Activated naive CD8-positive, alpha-beta T cell (primary cell): ENCODE data around the gene EEFSEC.
"Not testable (repeated sequence)": the region's sequence is repeated elsewhere in the genome, so short reads cannot be mapped to it uniquely, and the experiment has no call there.

ENCODE experiments used
- H3K27ac Mint-ChIP-seq: one replicate; pipeline ENCODE4 v1.8.0; 2021; ENCODE audit warnings: mixed read lengths
- H3K27me3 Mint-ChIP-seq: one replicate; pipeline ENCODE4 v1.8.0; 2021; ENCODE audit warnings: mixed read lengths
- H3K36me3 Mint-ChIP-seq: one replicate; pipeline ENCODE4 v1.8.0; 2021; ENCODE audit warnings: mixed read lengths
- H3K4me1 Mint-ChIP-seq: one replicate; pipeline ENCODE4 v1.8.0; 2021; ENCODE audit warnings: low read depth, mixed read lengths
- H3K4me3 Mint-ChIP-seq: one replicate; pipeline ENCODE4 v1.8.0; 2021; ENCODE audit warnings: mild to moderate bottlenecking, mixed read lengths
- H3K9me3 Mint-ChIP-seq: one replicate; pipeline ENCODE4 v1.8.0; 2021; ENCODE audit warnings: low read depth, mixed read lengths

The EEFSEC gene

DNA sequence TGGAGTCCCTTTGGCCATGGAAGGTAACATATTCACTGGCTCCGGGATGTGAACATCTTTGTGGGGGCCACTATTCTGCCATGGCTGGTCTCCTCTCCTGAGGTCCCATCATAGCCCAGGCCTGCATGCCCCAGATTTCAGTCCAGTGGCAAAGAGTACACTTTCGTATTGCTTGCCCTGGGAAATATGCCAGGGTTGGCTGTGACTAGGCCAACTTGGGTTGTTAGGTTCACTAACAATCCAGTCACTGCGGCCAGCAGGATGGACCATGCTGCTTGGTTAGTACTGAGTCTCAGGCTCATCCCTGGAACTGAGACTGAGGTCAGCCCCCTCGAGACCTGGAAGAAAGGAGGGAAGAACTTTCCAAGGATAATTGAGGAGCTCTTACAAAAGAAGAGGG is 9.8 kb upstream of the EEFSEC start:
- Mint-ChIP-seq H3K27ac (no peak overlapping the region), H3K36me3 (peaks cover 4% of the 10 kb centered on the region), H3K27me3 (no peaks in the 10 kb centered on the region)

DNA sequence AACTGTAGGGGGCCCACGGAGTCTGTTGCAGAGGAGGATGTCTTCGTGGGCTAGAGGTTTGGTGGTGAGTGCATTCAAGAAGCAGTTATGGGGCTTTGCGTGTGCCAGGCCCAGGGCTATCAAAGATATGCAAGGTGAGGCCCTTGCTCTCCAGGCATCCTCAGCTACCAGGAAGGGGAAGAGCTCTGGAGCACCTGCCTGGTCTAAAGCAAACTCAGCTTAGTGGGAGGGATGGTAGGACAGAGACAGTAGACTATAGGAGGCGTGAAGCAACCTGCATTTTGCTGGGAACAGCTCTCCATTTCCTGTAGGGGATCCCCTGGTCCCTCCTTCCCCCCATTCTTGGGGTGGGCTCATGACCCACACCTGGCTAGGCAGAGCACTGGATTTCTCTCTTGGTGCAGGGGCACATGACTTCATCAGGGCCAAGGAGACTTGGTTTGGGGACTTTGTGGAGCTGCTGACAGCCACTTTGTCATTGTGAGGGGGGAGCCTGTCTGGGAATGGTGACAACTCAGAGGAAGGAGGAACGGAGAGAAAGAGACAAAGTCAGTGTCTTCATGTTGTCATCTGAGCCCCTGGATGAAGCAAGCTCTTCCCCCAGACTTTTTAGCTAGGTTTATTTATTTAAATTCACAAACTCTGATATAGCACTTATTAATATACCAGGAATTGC is 8.6 kb upstream of the EEFSEC start:
- Mint-ChIP-seq H3K4me1 (no peaks in the 10 kb centered on the region), H3K27ac (no peak overlapping the region), H3K27me3 (no peaks in the 10 kb centered on the region)

More for the DNA sequence above, 9.8 kb upstream of the EEFSEC start:
- H3K4me3 Mint-ChIP-seq: no peak overlapping the region
- no peaks in the 10 kb centered on the region for H3K9me3 Mint-ChIP-seq
- no peaks in the 10 kb centered on the region for H3K4me1 Mint-ChIP-seq

DNA sequence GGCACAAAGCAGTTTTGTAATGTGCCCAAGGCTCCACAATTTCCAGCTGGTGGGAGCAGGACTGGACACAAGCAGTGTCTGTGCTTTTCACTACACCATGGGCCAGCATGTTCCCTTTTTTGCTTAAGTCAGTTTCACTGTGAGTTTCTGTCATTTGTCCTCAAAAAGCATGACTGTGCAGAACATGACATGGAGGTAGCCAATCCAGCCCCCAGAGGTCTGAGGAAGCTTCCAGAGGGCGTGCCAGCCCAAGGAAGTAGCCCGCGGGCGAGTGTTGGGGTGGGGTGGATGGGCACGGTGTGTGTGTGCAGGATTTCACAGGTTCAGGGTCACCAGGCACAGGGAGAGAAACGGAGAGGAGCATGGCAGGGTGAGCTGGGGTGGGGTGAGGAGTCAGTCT is 8.0 kb upstream of the EEFSEC start:
- H3K36me3 Mint-ChIP-seq: peaks cover 4% of the 10 kb centered on the region
- no peak overlapping the region for H3K27ac Mint-ChIP-seq
- no peaks in the 10 kb centered on the region for H3K9me3 Mint-ChIP-seq
- no peaks in the 10 kb centered on the region for H3K4me1 Mint-ChIP-seq
- no peak overlapping the region for H3K4me3 Mint-ChIP-seq
- no peaks in the 10 kb centered on the region for H3K27me3 Mint-ChIP-seq

More for the DNA sequence above, 8.6 kb upstream of the EEFSEC start:
- Mint-ChIP-seq H3K4me3 (no peak overlapping the region), H3K36me3 (peaks cover 4% of the 10 kb centered on the region), H3K9me3 (no peaks in the 10 kb centered on the region)

DNA sequence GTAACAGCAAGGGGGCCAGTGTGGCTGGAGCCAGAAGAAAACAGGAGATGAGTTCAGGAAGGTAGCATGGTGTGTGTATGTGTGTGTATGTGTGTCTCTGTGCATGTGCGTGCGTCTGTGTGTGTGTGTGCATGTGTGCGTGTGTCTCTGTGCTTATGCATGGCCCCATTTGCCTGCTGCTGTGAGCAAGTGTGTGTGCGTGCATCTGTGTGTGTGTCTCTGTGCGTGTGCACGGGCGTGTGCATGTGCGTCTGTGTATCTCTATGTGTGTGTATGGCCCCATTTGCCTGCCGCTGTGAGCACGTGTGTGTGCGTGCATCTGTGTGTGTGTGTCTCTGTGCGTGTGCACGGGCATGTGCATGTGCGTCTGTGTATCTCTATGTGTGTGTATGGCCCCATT is 7.1 kb upstream of the EEFSEC start:
- Mint-ChIP-seq H3K4me3 (no peak overlapping the region), H3K9me3 (no peaks in the 10 kb centered on the region), H3K4me1 (no peaks in the 10 kb centered on the region), H3K27ac (no peak overlapping the region), H3K27me3 (no peaks in the 10 kb centered on the region), H3K36me3 (peaks cover 4% of the 10 kb centered on the region)

DNA sequence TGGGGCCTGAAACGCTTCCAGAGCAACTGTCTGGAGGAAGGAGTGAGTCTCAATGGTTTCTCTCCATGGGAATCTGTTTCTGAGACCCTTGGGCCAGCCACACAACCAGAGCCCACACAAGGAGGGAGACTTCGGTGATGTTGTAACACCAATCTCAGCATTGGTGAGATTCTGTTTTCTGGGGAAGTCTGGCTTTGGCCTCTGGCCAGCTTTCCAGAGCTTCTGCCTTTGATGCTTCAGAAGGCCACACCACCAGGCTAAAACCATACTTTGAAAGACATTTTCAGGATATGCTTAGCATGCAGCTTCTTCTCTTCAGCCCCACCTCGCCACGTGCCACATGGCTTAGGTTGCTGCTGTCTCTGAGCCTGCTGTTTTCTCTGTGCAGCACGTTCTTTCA is 3.6 kb upstream of the EEFSEC start:
- Mint-ChIP-seq H3K9me3 (no peaks in the 10 kb centered on the region), H3K4me3 (no peak overlapping the region), H3K27ac (no peak overlapping the region), H3K27me3 (no peaks in the 10 kb centered on the region), H3K36me3 (peaks cover 4% of the 10 kb centered on the region), H3K4me1 (peaks cover 15% of the 10 kb centered on the region)

DNA sequence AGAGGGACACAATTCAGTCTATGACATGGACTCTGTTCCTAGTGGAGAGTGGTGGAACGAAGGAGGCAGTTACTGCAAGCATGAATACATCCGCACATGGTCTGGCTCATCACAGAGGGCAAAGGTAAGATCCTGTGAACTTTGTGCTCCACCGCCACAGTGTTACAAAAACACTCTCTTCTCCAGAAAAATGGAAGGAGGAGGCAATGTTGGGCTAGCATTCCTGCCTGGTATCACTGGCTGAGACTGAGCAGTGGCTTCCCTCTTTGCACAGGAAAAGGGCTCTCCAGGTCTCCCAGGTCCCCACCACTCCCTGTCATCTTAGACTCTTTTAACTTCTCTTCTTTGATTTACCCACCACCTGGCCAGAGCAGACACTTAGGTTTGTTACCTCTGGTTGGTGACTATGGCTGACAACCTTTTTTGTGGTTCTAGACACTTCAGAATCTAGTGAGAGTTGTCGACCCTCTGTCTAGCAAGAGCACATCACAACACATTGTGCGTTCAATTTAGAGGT is 1.5 kb upstream of the EEFSEC start:
- Mint-ChIP-seq H3K4me1 (peaks cover 32% of the 10 kb centered on the region), H3K4me3 (peak overlapping the region; percentile 63), H3K36me3 (peaks cover 2% of the 10 kb centered on the region), H3K27ac (no peak overlapping the region), H3K9me3 (no peaks in the 10 kb centered on the region), H3K27me3 (no peaks in the 10 kb centered on the region)

DNA sequence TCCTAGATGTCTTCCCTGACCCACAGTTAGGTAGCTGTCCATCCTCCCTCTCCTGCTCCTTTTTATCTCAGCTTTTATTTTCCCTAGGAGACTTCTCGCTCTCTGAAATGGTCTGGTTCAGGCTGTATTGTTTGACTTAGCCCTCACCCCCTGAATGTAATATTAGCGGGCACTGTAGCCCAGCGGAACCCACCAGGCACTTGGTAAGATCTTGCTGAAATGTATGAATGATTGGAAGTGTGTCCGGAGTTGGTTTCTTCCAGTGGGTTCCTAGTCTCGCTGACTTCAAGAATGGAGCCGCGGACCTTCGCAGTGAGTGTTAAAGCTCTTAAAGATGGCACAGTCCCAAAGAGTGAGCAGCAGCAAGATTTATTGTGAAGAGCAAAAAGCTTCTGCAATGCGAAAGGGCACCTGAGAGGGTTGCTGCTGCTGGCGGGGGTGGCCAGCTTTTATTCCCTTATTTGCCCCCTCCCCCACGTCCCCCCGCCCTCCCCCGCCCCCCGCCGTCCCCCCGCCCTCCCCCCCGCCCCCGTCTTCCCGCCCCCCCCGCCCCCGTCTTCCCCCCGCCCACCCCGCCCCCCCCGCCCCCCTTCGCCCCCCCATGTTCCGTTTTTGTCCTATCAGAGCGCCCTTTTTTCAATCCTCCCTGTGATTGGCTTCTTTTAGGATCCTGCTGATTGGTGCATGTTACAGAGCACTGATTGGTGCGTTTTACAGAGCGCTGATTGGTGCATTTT is 694 bp upstream of the EEFSEC start:
- Mint-ChIP-seq H3K9me3 (no peaks in the 10 kb centered on the region), H3K27ac (peak overlapping the region; percentile 98), H3K4me3 (peak overlapping the region; percentile 95), H3K4me1 (peaks cover 33% of the 10 kb centered on the region), H3K36me3 (peaks cover 7% of the 10 kb centered on the region), H3K27me3 (no peaks in the 10 kb centered on the region)

DNA sequence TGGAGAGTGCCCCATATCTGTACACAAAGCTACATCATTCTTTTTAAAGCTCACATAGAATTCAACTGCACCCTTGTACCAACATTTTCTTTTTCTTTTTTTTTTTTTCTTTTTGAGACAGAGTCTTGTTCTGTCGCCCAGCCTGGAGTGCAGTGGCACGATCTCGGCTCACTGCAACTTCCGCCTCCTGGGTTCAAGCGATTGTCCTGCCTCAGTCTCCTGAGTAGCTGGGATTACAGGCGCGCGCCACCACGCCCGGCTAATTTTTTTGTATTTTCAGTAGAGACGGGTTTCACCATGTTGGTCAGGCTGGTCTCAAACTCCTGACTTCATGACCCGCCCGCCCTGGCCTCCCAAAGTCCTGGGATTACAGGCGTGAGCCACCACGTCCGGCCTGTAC is 1.1 kb downstream of the EEFSEC start:
- peak overlapping the region; percentile 95 for H3K4me3 Mint-ChIP-seq
- H3K27me3 Mint-ChIP-seq, H3K9me3 Mint-ChIP-seq: not testable (repeated sequence)
- H3K27ac Mint-ChIP-seq: peak overlapping the region; percentile 83
- H3K4me1 Mint-ChIP-seq: peaks cover 35% of the 10 kb centered on the region
- H3K36me3 Mint-ChIP-seq: peaks cover 14% of the 10 kb centered on the region

DNA sequence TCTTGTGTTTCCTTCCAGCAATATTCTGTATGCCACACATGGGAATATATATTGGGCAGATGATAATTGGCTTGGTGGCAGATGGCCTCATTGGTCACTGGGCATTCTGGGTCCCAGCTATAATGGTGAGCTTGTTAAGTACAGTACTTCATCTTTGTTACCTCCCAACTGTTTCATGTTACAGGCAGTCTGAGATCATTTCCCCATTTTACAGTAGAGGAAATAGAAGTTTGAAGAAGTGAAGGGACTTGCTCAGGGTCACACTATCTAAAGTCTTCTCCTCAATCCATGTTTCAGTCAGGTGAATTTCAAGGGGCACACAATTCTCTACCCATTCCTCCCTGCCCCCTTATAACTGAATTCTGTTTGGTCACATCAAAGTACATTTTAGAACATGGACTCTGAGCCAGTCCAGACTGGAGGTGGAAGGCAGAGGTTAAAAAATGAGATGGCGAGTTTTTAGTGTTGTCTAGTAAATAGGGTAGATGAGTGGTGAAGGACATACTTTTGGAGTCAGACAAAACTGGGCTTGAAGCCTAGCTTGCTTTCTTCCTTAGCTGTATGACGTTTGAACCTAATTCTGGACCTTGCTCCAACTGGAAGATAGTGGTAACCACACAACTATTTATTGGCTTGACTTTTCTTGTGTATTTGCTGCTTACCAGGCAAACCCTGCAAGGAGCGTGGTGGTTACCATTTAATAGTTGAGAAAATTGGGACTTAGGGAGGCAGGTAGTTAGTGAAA is 2.5 kb downstream of the EEFSEC start:
- H3K4me1 Mint-ChIP-seq: peaks cover 41% of the 10 kb centered on the region
- H3K27ac Mint-ChIP-seq: no peak overlapping the region
- H3K36me3 Mint-ChIP-seq: peaks cover 19% of the 10 kb centered on the region
- H3K4me3 Mint-ChIP-seq: peak overlapping the region; percentile 52
- H3K27me3 Mint-ChIP-seq: no peaks in the 10 kb centered on the region
- no peaks in the 10 kb centered on the region for H3K9me3 Mint-ChIP-seq

DNA sequence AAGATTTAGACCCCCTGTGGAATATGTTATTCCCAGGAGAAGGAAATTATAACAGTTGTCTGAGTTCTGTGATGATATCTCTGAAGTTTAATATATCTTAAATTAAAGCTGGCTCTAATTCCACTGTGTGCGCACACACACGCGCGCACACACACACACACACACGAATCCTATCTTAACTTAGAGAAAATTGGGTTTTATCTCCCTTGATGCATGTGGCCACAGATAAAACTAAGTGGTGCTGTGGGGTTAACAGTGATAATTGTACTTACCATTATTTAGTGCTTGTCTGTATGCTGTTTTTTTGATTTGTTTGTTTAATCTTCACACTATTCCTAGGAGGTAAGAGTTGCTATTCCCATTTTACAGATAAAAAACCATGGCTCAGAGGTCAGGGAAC is 7.4 kb downstream of the EEFSEC start:
- Mint-ChIP-seq H3K27ac (no peak overlapping the region), H3K9me3 (no peaks in the 10 kb centered on the region), H3K4me3 (no peak overlapping the region), H3K27me3 (no peaks in the 10 kb centered on the region), H3K36me3 (peaks cover 23% of the 10 kb centered on the region), H3K4me1 (peaks cover 46% of the 10 kb centered on the region)

DNA sequence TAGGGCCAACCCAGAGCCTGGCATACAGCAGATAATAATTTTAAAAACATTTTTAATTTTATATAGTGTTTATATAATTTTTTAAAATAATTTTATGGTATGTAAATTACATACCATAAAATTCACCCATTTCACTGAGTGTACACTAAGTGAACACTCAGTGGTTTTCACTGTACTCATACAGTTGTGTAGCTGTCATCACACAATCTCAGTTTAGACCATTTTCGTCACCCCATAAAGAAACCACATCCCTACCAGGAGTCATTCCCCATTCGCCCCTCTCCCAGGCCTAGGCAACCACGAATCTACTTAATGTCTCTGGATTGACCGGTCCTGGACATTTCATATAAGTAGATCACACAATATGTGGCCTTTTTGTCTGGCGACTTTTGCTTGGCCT is 10.2 kb downstream of the EEFSEC start:
- no peak overlapping the region for H3K27ac Mint-ChIP-seq
- H3K27me3 Mint-ChIP-seq: no peaks in the 10 kb centered on the region
- H3K4me1 Mint-ChIP-seq: peaks cover 39% of the 10 kb centered on the region
- H3K36me3 Mint-ChIP-seq: peaks cover 12% of the 10 kb centered on the region
- H3K4me3 Mint-ChIP-seq: no peak overlapping the region
- no peaks in the 10 kb centered on the region for H3K9me3 Mint-ChIP-seq

DNA sequence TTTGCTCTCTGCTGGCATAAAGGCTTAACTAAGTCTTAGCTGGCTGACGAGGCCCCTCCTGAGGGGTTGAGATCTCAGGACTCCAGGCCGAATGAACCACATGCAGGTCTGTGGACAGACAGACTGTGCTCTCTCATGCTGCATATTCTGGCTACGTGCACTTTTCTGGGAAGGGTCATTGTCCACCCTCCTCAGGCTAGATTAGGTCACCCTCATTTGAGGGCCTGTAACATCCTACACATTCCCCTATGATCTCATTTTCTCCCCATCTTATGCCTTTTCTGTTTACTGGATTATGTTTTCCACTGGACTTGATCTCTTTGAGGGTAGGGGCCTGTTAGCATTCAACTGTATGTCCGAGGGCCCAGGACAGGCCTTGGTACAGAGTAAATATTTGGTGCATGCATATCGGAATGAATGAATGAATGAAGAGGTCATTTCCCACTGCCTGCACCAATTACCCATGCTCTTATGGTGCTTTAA is 13.7 kb downstream of the EEFSEC start:
- Mint-ChIP-seq H3K4me1 (peaks cover 32% of the 10 kb centered on the region), H3K9me3 (no peaks in the 10 kb centered on the region), H3K36me3 (peaks cover 8% of the 10 kb centered on the region), H3K4me3 (no peak overlapping the region), H3K27ac (no peak overlapping the region), H3K27me3 (no peaks in the 10 kb centered on the region)

DNA sequence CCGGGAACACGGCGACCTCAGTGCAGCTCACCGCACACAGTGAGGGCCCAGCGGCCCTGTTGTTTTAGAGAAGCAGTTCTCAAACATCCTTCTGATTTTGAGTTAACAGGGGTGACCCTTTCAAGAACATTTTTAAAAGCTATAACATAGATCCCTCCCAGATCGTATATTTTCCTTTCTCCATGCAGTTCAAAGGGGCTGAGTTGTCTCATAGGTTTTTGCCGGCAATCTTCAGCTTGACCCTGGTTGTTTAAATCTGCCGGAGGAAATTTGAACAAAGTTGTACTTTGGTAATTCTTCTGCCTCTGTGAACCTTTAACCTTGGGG is 14.3 kb downstream of the EEFSEC start:
- peaks cover 28% of the 10 kb centered on the region for H3K4me1 Mint-ChIP-seq
- H3K4me3 Mint-ChIP-seq: no peak overlapping the region
- no peaks in the 10 kb centered on the region for H3K27me3 Mint-ChIP-seq
- H3K27ac Mint-ChIP-seq: no peak overlapping the region
- H3K36me3 Mint-ChIP-seq: peaks cover 5% of the 10 kb centered on the region
- H3K9me3 Mint-ChIP-seq: no peaks in the 10 kb centered on the region

DNA sequence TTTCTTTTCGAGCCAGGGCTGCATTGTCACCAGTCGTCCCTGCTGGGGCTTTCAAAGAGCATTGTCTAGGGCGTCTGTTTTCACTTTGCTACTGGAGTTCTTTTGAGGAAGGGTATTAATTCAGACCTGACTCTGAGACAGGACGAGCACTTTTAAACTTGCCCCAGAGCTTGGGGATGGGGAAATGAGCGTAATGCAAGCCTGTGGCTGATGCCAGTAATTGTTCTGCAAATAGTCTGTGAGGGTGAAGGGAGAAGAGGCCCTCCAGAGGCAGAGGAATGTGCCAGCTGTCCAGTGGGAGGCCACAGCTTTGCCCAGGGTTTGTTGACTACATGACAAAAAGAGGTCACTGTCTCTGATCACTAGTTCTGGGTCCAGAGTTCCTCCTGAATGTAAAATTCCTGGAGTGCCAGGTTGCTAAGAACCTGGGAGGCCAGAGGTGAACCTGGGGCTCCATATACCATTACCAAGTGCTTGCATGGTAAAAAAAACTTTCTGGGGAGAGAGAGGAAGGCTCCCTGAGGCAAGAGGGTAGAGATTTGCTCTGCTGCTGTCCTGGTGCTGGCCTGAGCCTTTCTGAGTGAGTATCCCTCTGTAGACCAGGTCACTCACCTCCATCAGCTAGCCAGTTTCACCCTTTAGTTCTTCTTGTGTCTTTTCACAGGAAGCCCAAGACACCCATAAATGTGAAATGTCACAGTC is 14.8 kb downstream of the EEFSEC start:
- Mint-ChIP-seq H3K9me3 (no peaks in the 10 kb centered on the region), H3K27ac (no peak overlapping the region), H3K36me3 (peaks cover 5% of the 10 kb centered on the region), H3K4me3 (no peak overlapping the region), H3K4me1 (peaks cover 28% of the 10 kb centered on the region), H3K27me3 (no peaks in the 10 kb centered on the region)

DNA sequence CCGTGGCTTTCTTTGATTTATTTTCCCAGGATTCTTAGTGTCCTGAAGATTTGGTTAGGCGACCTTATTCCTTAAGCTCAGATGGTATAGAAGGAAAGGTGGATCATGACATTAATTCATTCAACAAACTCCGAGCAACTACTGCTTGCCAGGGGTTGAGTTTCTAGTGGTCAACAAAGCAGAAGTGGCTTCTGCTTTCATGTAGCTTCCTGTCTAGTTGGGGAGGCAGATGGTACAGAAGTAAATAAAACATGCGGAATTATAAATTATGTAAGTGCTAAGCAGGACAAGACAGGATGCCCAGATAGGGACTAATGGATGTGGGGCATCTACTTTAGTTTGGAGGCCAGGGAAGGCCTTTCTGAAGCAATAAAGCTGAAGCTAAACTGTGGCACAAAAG is 15.6 kb downstream of the EEFSEC start:
- Mint-ChIP-seq H3K4me3 (no peak overlapping the region), H3K9me3 (no peaks in the 10 kb centered on the region), H3K27me3 (no peaks in the 10 kb centered on the region), H3K36me3 (peaks cover 5% of the 10 kb centered on the region), H3K4me1 (peaks cover 32% of the 10 kb centered on the region), H3K27ac (no peak overlapping the region)
